GM12874 (cell line): Measurements from ENCODE around the gene YWHAE.

Source experiments
- CTCF ChIP-seq: IDR thresholded peaks from 2 replicates; pipeline ENCODE4 v1.5.1; 2011; ENCODE audit warnings: low read depth, mild to moderate bottlenecking, control low read depth, low read length, moderate library complexity; ENCODE audit not compliant: insufficient read depth

The YWHAE gene

GRCh38 chr17:1416414-1416813, 16.4 kb upstream of the YWHAE start:
- TF ChIP-seq CTCF, result no peak

- no peak for TF ChIP-seq CTCF
These were observed 14.6 kb upstream of the YWHAE start for GRCh38 chr17:1414634-1415033.

- TF ChIP-seq CTCF, result no peak
These were observed 14.1 kb upstream of the YWHAE start for GRCh38 chr17:1414001-1414574.

GRCh38 chr17:1413281-1413791, 13.3 kb upstream of the YWHAE start:
- TF ChIP-seq CTCF, result no peak

GRCh38 chr17:1412185-1413110, 12.4 kb upstream of the YWHAE start:
- no peak for TF ChIP-seq CTCF

- TF ChIP-seq CTCF, result no peak
These were observed 2.2 kb upstream of the YWHAE start for GRCh38 chr17:1402262-1402586.

- no peak for TF ChIP-seq CTCF
These were observed 917 bp downstream of the YWHAE start for GRCh38 chr17:1398931-1399678.
